Nucleus accumbens (tissue), 56 donors: Measurements from ENCODE around the gene NOC4L.
A peak's percentile ranks its signal among the peaks of the same experiment; 100 is the strongest.

Experiments
- DNase-seq, 56 donors: peaks; one replicate each; lab custom pipeline; 2025; lab: John Stamatoyannopoulos, UW

Gene NOC4L

DNA sequence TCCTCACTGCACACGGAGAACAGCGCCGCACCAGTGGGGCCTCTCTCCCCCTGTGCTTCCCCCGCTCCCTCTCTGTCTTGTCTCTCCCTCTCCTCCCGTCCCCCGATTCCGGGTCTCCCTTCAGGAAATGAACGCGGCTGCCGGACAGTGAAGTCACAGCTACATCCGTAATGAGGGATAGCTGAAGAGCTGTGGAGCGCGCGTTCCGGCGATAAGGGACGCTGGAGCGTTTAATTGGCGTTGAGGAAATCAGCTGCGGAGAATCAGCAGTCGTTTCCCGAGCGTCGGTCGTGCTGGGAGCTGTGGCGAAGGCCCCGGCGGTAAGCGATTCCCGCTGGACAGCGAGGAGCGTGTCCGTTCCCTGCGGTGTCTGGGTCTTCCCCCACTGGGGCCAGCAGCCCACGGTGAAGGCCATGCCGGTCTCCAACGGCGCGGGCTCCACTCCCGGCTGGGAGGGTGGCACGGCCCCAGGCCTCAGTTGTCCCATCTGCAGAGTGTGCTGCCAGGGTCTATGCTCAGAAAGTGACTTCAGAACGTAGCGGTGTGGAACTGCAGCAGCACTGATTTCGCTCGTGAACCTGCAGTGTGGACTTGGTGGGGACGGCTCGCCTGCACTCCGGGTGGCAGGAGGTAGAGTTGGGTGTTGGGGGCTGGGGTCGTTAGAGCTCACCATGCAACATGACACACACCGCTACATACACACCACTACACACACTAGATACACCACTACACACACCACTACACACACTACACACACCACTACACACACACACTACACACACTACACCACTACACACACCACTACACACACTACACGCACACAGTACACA lies 10.9 kb downstream of the NOC4L start:
- DNase-seq, result no peak

DNA sequence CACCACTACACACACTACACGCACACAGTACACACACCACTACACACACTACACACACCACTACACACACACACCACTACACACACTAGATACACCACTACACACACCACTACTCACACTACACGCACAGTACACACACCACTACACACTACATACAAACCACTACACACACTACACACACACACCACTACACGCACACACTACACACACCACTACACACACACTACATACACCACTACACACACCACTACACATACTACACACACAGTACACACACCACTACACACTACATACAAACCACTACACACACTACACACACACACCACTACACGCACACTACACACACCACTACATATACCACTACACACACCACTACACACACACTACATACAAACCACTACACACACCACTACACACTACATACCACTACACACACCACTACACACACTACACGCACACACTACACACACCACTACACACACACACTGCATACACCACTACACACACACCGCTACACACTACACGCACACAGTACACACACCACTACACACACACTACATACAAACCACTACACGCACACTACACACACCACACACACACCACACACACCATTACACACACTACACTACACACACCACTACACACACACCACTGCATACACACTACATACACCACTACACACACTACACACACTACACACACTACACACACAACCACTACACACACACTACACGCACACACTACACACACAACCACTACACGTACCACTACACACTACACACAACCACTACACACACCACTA lies 11.7 kb downstream of the NOC4L start:
- no peak for DNase-seq

- DNase-seq, result no peak
Observed at GRCh38 chr12:132156573-132157325, 12.5 kb downstream of the NOC4L start.

DNA sequence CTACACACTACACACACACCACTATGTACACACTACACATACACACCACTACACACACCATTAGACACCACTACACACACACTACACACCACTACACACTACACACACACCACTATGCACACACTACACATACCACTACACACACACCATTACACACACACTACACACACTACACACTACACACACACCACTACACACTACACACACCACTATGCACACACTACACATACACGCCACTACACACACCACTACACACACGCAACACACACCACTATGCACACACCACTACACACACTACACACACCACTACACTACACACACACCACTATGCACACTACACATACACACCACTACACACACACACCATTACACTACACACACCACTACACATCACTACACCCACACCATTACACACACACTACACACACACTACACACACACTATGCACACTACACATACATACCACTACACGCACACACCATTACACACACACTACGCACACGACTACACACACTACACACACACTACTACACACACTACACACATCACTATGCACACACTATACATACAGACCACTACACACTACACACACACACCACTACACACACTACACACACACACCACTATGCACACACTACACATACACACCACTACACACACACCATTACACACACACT lies 13.6 kb downstream of the NOC4L start:
- DNase-seq, result no peak

DNA sequence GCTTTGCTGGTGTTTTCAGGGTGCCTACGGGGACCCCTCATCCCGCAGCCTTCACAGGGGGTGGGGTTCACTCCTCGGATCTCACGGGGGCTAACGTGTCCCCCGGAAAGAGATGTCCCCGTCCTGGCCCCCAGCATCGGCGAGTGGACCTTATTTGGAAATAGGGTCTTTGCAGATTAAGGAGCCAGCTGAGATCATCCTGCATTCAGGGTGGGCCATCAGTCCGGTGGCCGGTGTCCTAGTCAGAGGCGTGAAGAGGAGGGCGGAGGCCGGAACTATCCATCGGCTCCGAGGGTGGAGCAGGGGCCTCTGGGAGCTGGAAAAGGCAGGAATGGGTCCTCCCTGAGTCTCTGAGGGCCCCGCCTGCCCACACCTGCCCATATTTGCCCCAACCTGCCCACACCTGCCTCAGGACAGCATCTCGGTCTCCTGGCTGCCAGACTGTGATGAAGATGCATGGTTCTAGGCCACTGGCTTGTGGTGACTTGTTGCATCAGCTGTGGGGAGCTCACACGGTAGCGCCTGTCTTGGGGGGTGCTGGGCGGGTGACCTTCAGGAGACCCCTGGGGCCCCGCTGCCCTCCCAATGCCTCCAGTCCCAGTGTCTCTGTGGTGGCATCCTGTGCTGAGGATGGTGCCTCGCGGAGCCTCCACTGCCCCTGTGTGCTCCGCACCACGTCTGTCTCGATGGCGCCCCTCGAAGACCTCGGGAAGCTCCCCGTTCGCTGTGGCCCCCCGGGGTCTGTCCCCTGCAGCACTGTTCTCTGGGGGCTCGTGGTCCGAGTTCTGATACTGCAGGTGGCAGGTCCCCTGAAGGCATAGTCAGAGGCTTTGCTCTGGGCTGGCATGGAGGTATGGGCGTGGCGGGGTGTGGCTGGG lies 14.7 kb downstream of the NOC4L start:
- no peak for DNase-seq

DNA sequence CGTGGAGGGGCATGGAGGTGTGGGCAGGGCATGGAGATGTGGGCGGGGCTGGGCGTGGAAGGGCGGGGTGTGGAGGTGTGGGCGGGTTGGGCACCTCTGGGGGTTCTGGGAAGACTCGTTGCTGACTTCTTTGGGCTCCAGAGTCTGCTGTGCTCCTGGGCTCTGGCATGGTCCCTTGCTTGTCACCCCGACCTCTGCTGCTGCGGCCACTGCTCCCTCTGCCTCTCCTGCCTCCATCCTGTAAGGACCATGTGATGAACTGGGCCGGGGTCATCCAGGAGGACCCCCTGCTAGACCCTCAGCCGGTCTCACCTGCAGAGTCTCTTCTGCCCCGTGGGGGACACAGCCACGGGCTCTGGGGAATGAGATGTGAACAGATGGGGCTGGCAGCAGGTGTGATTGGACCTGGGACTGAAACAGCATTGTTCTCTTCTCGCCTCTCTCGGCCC lies 15.3 kb downstream of the NOC4L start:
- DNase-seq, result no peak

GRCh38 chr12:132160016-132160415 lies 15.8 kb downstream of the NOC4L start:
- no peak for DNase-seq

GRCh38 chr12:132160601-132161035 lies 16.4 kb downstream of the NOC4L start:
- no peak for DNase-seq

DNA sequence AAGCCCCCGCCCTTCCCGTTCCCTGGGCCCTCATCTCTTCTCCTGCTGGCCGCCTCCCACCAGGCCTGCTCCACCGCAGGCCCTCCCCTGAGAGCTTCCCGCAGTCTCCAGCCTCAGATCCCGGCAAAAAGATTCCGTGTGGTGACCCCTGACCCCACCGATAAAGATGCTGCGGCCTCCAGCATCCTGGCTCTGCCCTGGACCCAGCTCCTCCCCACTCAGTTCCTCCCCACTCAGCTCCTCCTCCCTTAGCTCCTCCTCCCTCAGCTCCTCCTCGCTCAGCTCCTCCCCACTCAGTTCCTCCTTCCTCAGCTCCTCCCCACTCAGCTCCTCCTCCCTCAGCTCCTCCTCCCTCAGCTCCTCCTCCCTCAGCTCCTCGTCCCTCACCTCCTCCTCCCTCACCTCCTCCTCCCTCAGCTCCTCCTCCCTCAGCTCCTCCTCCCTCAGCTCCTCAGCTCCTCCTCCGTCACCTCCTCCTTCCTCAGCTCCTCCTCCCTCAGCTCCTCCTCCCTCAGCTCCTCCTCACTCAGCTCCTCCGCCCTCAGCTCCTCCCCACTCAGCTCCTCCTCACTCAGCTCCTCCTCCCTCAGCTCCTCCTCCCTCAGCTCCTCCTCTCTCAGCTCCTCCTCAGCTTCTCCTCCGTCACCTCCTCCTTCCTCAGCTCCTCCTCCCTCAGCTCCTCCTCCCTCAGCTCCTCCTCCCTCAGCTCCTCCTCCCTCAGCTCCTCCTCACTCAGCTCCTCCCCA lies 17.0 kb downstream of the NOC4L start:
- DNase-seq, result no peak

DNA sequence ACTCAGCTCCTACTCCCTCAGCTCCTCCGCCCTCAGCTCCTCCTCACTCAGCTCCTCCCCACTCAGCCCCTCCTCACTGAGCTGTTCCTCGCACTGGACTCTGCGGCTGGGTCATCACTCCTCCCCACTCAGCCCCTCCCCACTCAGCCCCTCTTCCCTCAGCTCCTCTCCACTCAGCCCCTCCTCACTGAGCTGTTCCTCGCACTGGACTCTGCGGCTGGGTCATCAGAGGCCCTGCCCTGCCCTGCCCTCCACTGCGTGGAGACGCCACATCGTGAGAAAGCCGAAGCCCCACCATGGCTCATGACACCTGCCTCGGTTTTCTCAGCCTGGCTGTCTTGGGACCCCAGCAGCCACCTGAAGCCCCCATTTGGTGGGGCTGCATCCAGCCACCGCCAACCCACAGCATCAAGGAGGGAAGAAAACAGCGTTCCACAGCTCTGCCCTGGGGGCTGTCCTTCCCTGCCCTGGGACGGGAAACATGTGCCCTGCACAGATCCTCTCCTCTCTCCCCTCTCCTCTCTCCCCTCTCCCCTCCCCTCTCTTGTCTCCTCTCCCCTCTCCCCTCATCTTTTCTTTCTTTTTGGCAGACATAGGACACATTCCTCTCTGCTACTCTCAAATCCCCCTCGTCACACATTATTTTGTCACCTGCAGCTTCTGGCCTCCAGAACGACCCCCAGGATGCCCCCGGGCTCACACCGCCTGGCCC lies 17.7 kb downstream of the NOC4L start:
- DNase-seq, result peak in 1 of 56 donors; percentile 6

GRCh38 chr12:132162508-132163031 lies 18.3 kb downstream of the NOC4L start:
- DNase-seq, result peak in 16 of 56 donors; percentile 2 to 60 (median 24)

DNA sequence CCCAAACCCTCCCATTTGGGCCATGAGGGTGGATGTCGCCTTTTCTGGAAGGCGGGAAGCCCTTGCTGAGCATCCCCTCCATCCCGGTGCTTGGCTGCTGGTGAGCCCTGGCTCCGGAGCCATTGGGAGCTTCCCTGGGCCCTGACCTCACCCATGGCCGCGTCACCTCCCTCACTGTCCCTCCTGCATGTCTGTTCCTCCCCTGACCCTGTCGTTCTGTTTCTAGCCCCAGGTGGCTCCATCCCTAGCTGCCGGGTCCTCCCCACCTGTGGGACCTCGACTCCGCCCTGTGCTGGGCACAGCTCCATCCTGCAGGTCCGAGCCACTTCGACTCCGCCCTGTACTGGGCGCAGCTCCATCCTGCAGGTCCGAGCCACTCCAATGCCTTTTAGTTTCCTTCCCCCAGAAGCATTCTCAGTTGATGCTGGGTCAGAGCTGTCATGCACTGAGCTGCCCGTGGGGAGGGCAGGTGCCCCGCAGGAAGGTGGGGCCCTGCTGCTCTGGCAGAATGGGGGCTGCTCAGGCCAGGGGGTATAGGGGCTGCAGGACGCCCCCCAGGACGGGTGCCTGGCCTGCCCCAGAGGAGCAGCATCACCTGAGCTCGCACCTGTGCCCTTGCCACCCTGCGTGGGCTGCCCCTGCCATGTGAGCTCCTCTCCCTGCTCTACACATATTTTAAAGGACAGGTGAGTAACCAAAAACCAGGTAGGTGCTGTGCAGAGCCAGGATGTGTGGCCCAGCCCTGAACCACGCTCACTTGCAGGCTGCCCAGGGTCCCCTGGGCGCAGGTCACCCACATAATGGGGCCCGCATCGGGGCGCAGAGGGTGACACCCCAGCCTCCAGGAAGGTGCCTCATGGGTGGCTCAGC lies 19.0 kb downstream of the NOC4L start:
- peak in 1 of 56 donors; percentile 32 for DNase-seq

DNA sequence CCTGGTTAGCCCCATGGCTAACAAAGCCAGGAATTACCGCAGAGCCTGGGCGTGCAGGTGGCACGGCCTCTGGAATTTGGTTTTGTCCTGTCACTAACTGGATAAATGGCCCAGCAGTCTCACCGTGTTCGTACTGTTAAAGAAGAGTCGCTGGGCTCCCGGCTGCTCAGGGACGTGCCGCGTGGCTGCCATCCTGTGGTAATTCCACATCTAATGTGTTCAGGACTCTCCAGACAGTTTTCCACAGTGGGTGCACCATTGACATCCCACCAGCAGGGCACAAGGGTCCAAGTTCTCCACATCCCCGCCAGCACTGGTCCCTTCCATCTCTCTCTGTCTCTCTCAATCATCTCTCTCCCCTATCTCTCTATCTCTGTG lies 19.6 kb downstream of the NOC4L start:
- DNase-seq, result no peak

DNA sequence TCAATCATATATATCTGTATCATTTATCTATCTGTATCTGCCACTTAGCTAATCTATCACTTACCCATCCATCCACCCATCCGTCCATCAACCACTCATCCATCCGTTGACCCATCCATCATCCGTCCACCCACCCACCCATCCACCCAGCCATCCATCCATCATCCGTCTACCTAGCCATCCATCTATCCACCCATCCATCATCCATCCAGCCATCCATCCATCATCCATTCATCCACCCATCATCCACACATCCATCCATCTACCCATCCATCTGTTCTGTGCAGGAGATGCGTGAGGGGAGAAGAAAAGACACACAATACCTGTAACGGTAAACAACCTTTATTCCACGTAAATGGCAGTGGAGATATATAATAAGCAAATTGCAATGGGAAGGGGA lies 20.2 kb downstream of the NOC4L start:
- no peak for DNase-seq

GRCh38 chr12:132165584-132165983 lies 21.3 kb downstream of the NOC4L start:
- no peak for DNase-seq

- no peak for DNase-seq
Observed at GRCh38 chr12:132166093-132166492, 21.8 kb downstream of the NOC4L start.
